Measurements from ENCODE around the gene CD300C.

- TF ChIP-seq CTCF (IDR thresholded peaks at IDR 0.05) (no peak), POLR2A (IDR thresholded peaks at IDR 0.05) (no peak)
Measured at GRCh38 chr17:74529243-74529642, 16.7 kb downstream of the CD300C start.

Measured in upper lobe of left lung (tissue), 4 donors.